Measurements from ENCODE around the gene TBK1. TPM values are rescaled to one million over a fixed set of nuclear protein-coding genes. Genes with fewer than 3 reads are reported as not detected.
A peak's percentile ranks its signal among the peaks of the same experiment; 100 is the strongest.

TBK1 gene
- total and polyA plus RNA-seq, 7 donors = 11.7 to 30.0 (median 23.5) TPM

- intact Hi-C loops (cut with DNase I) = loop anchor here (5.0 kb wide), 2 partner anchors 172 to 247 kb away; no protein-coding TSS in a partner anchor
- DNase-seq = no peak
- Histone ChIP-seq H3K36me3 (peaks cover 0 to 38% (median 0%) of the 10 kb centered on the region in 4 donors), H3K27me3 (no peaks in the 10 kb centered on the region), H3K4me3 (no peak overlapping the region), H3K9me3 (no peaks in the 10 kb centered on the region), H3K27ac (no peak overlapping the region), H3K4me1 (peaks cover 0 to 28% (median 14%) of the 10 kb centered on the region in 4 donors)
- WGBS, 2 donors = 68 to 73% methylated on average over 2 of the region's 2 CpGs
- no peak for TF ChIP-seq EP300 (IDR thresholded peaks at IDR 0.05)
- no peak for TF ChIP-seq CTCF (IDR thresholded peaks at IDR 0.05)
- no peak for TF ChIP-seq POLR2AphosphoS5 (IDR thresholded peaks at IDR 0.05)
- TF ChIP-seq POLR2A (IDR thresholded peaks at IDR 0.05) = no peak
Observed at GRCh38 chr12:64450057-64450640, 1.8 kb upstream of the TBK1 start.

GRCh38 chr12:64450711-64451486, 1.0 kb upstream of the TBK1 start:
- Histone ChIP-seq H3K27me3 (no peaks in the 10 kb centered on the region), H3K9me3 (no peaks in the 10 kb centered on the region), H3K4me3 (peak overlapping the region; percentile 90 to 99 (median 96)), H3K4me1 (peaks cover 0 to 30% (median 15%) of the 10 kb centered on the region in 4 donors), H3K27ac (peak overlapping the region; percentile 97 to 100 (median 98)), H3K36me3 (peaks cover 0 to 30% (median 0%) of the 10 kb centered on the region in 4 donors)
- intact Hi-C loops (cut with DNase I) = loop anchor here (5.0 kb wide), 2 partner anchors 171 to 246 kb away; no protein-coding TSS in a partner anchor
- DNase-seq = no peak
- TF ChIP-seq POLR2AphosphoS5 (IDR thresholded peaks at IDR 0.05) (no peak), EP300 (IDR thresholded peaks at IDR 0.05) (no peak), POLR2A (IDR thresholded peaks at IDR 0.05) (no peak), CTCF (IDR thresholded peaks at IDR 0.05) (no peak)
- 20 to 25% methylated on average over 8 of the region's 8 CpGs for WGBS, 2 donors

GRCh38 chr12:64452559-64453329, 824 bp downstream of the TBK1 start:
- Histone ChIP-seq H3K27ac (peak overlapping the region; percentile 97 to 100 (median 98)), H3K9me3 (no peaks in the 10 kb centered on the region), H3K27me3 (no peaks in the 10 kb centered on the region), H3K4me3 (peak overlapping the region; percentile 90 to 99 (median 96)), H3K36me3 (peaks cover 0 to 16% (median 0%) of the 10 kb centered on the region in 4 donors), H3K4me1 (peaks cover 0 to 30% (median 15%) of the 10 kb centered on the region in 4 donors)
- 0 to 1% methylated on average over 16 of the region's 16 CpGs for WGBS, 2 donors
- intact Hi-C loops (cut with DNase I) = loop anchor here (2.0 to 5.0 kb wide), 3 partner anchors 48 to 245 kb away; partner anchors contain the start of gene XPOT
- TF ChIP-seq CTCF (IDR thresholded peaks at IDR 0.05) (no peak), POLR2AphosphoS5 (IDR thresholded peaks at IDR 0.05) (peak in 1 of 4 donors; percentile 64), EP300 (IDR thresholded peaks at IDR 0.05) (no peak)
- no peak for DNase-seq

- no peak for DNase-seq
- H3K36me3 ChIP-seq = peaks cover 0 to 10% (median 0%) of the 10 kb centered on the region in 4 donors
- no peak overlapping the region for H3K4me3 ChIP-seq
- 88 to 89% methylated on average over 1 of the region's 1 CpG for WGBS, 2 donors
- no peaks in the 10 kb centered on the region for H3K9me3 ChIP-seq
- no peak for TF ChIP-seq POLR2AphosphoS5 (IDR thresholded peaks at IDR 0.05)
- no peak for TF ChIP-seq EP300 (IDR thresholded peaks at IDR 0.05)
- TF ChIP-seq CTCF (IDR thresholded peaks at IDR 0.05) = no peak
- no peak for TF ChIP-seq POLR2A (IDR thresholded peaks at IDR 0.05)
- H3K27me3 ChIP-seq = no peaks in the 10 kb centered on the region
- intact Hi-C loops (cut with DNase I) = no loop called here
- H3K4me1 ChIP-seq = peaks cover 0 to 43% (median 27%) of the 10 kb centered on the region in 4 donors
- H3K27ac ChIP-seq = no peak overlapping the region
Observed at GRCh38 chr12:64455506-64455905, 3.6 kb downstream of the TBK1 start.
